Measurements from ENCODE around the gene MARVELD1. TPM values are rescaled to one million over a fixed set of nuclear protein-coding genes. Genes with fewer than 3 reads are reported as not detected.
"Not testable (repeated sequence)": the region's sequence is repeated elsewhere in the genome, so short reads cannot be mapped to it uniquely, and the experiment has no call there.

Gene MARVELD1
- total RNA-seq, 2 experiments from 2014 or later = 2.5 to 2.7 TPM

DNA sequence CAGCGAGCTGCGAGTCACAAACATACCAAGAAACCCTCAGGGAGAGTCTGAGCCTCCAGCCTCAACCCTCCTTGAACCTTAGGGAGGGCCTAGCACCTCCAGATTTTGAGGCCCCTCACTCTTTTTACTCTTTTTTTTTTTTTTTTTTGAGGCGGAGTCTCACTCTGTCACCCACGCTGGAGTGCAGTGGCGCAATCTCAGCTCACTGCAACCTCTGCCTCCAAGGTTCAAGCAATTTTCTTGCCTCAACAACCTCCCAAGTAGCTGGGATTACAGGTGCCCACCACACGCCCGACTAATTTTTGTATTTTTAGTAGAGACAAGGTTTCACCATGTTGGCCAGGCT is 29.2 kb upstream of the MARVELD1 start:
- H3K27me3 Mint-ChIP-seq; H3K4me3 Mint-ChIP-seq; H3K27ac Mint-ChIP-seq; POLR2A ChIA-PET; DNase-seq; H3K9me3 Mint-ChIP-seq; H3K36me3 Mint-ChIP-seq (ENCODE audit: low read depth): not testable (repeated sequence)
- peaks cover 17% of the 10 kb centered on the region for H3K4me1 Mint-ChIP-seq
- CTCF ChIA-PET = interaction anchor here (1.0 to 1.3 kb wide), 4 partner anchors 24 to 108 kb away, joined by 3 to 8 read pairs (median 3); partner anchors contain the start of gene ZFYVE27

DNA sequence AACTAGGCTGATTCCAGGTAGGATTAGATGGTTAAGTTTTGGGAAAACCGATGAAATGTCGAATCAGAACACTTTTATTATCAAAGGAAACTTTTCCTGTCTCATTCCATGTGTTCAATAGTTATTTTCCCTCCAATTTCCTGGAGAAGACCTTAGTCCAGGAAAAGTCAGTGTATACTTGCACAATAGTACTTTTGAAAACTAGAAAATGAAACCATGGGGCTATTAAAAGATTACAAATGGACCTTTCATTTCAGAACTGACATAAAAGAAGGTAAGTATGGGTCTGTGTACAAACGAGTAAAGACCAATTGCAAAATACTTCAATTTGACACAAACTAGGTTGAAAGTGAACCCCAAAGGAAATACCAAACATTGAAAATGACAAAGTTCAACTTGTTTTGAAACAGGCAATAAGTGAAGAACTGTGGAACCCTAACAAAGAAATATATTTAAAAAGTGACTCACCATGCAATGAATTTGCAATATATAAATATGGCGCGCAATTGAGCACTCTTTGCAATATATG is 28.6 kb upstream of the MARVELD1 start:
- no peak overlapping the region for H3K4me3 Mint-ChIP-seq
- H3K27me3 Mint-ChIP-seq = no peaks in the 10 kb centered on the region
- ChIA-PET POLR2A (no interaction called here), CTCF (interaction anchor here (2.7 to 5.8 kb wide), 2 partner anchors 44 to 47 kb away, joined by 11 to 36 read pairs; partner anchors contain the start of gene PI4K2A)
- H3K9me3 Mint-ChIP-seq = no peaks in the 10 kb centered on the region
- no peaks in the 10 kb centered on the region for H3K36me3 Mint-ChIP-seq (ENCODE audit: low read depth)
- no peak for DNase-seq
- H3K27ac Mint-ChIP-seq = no peak overlapping the region
- H3K4me1 Mint-ChIP-seq = peaks cover 17% of the 10 kb centered on the region

DNA sequence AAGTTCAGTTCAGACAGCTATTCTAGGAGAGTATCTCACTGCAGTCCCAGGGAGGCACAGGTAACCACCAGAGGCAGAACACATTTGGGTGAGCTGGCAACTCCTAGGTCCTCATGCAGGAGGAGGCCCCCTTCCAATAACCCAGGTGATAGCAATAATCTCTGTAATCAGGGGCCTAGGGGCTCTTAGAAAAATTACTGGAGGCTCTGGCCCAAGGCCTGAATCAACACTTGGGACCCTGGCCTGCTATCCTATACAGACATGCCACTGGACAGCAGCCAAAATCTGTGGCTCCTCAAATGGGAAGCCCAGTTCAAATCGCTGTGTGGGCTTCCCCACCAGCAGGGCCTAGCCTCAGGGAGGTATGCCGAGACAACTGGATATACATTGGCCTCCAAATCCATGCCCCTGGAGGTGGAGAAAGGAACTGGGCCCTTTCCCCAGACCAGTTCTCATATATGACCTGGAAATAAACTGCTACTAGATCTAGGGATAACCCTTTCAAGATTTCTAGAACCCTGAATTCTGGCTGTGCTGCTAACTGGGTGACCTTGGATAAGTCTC is 28.1 kb upstream of the MARVELD1 start:
- Mint-ChIP-seq H3K27ac (no peak overlapping the region), H3K4me1 (peaks cover 17% of the 10 kb centered on the region), H3K9me3 (no peaks in the 10 kb centered on the region), H3K4me3 (no peak overlapping the region), H3K27me3 (no peaks in the 10 kb centered on the region), H3K36me3 (ENCODE audit: low read depth) (no peaks in the 10 kb centered on the region)
- ChIA-PET CTCF (interaction anchor here (1.0 to 5.8 kb wide), 8 partner anchors 7 to 51 kb away, joined by 3 to 36 read pairs (median 17); partner anchors contain the start of genes PI4K2A and ZFYVE27), POLR2A (interaction anchor here (1.7 to 2.8 kb wide), 2 partner anchors 24 to 45 kb away, joined by 5 to 13 read pairs; partner anchors contain the start of gene PI4K2A)
- DNase-seq = no peak

DNA sequence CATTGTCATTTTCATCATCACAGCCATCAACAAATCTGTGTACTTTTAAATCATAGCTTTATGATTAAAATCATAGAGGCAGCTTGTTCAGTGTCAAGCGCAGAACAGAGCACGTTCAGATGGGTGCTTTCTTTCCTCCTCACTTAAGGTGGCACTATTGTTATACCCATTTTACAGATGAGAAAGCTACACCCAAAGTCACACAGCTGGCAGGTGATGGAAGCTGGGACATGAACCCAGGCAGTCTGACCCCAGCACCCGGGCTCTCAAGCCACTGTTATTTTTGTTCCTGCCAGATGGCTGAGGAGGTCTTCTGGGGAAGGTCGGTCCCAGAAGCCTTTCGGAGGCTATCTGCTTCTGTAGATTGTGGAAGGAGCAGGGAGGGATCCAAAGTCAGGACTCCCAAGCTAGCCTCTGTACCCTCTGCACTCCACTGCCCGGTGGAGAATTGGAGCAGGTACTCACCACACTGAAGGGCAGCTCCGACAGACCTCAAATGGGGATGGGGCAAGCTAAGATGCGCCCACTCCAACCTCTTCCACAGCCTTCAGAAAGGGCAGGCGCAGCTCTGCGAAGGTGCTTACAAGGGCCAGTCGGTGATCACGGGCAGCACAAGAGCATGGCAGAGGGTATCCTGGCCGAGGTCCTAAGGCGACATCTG is 27.1 kb upstream of the MARVELD1 start:
- Mint-ChIP-seq H3K4me3 (peak overlapping the region; percentile 75), H3K4me1 (peaks cover 17% of the 10 kb centered on the region), H3K27me3 (peaks cover 3% of the 10 kb centered on the region), H3K9me3 (no peaks in the 10 kb centered on the region), H3K36me3 (ENCODE audit: low read depth) (no peaks in the 10 kb centered on the region), H3K27ac (no peak overlapping the region)
- POLR2A ChIA-PET = interaction anchor here (0.9 to 2.8 kb wide), 12 partner anchors 8 to 183 kb away, joined by 3 to 15 read pairs (median 4); partner anchors contain the start of genes MARVELD1, PI4K2A and ZFYVE27
- CTCF ChIA-PET = interaction anchor here (0.6 to 5.8 kb wide), 21 partner anchors 8 to 425 kb away, joined by 3 to 36 read pairs (median 5); partner anchors contain the start of genes PI4K2A and ZFYVE27
- no peak for DNase-seq

DNA sequence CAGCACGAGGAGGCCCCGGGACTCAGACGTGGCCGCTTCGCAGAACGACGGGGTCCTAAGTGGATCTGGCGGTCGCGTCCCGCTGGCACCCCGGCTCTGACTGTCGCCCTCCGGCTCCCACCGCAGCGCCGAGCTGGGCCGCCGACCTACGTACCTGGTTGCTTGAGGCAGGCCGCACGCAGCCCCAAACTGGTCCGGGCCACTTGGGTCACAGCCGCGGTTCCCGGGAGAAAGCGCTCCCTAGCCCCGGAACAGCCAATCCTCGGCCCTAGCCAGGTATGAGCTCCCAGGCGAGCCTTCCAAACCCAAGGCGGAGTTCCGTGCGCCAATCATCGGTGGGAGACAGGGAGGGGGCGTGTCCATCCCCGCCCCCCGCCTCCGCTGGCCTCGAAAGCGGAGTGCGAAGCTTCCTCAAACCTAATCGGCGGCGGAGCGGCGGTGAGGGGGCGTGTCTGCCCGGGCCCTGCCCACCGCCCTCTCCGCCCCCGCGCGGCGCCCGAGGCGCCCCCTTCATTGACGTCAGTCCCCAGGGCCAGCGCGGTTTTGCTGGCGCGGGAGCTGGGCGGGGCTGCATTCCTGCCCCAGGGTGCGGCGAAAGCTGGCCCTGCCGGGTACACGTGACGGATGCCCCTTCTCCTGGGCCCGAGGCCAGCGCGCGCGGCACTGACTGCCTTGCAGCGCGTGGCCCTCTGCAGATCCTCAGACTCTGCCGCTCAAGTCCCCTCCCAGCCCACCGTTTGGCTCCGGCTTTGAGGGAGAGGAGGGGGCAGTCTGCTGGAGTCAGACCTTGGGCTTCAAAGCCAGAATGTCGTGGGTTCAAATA is 26.4 kb upstream of the MARVELD1 start, which contains the start of gene AVPI1:
Gene AVPI1 (minus strand): TSS at position 280 of the 823 bp plus-strand sequence. CDS start 7,336 bp downstream, outside the sequence.
- Mint-ChIP-seq H3K4me3 (peak within 1 kb of the TSS; percentile 75), H3K9me3 (no peaks in the 10 kb centered on the region), H3K36me3 (ENCODE audit: low read depth) (no peaks in the 10 kb centered on the region), H3K27ac (peak within 1 kb of the TSS; percentile 54), H3K4me1 (peaks cover 17% of the 10 kb centered on the region), H3K27me3 (peaks cover 3% of the 10 kb centered on the region)
- DNase-seq = peak; percentile 95
- ChIA-PET POLR2A (interaction anchor here (0.9 to 2.8 kb wide), 12 partner anchors 8 to 182 kb away, joined by 3 to 15 read pairs (median 4); partner anchors contain the start of genes MARVELD1, PI4K2A and ZFYVE27), CTCF (interaction anchor here (0.6 to 5.8 kb wide), 19 partner anchors 9 to 354 kb away, joined by 3 to 36 read pairs (median 6); partner anchors contain the start of genes PI4K2A and ZFYVE27)

DNA sequence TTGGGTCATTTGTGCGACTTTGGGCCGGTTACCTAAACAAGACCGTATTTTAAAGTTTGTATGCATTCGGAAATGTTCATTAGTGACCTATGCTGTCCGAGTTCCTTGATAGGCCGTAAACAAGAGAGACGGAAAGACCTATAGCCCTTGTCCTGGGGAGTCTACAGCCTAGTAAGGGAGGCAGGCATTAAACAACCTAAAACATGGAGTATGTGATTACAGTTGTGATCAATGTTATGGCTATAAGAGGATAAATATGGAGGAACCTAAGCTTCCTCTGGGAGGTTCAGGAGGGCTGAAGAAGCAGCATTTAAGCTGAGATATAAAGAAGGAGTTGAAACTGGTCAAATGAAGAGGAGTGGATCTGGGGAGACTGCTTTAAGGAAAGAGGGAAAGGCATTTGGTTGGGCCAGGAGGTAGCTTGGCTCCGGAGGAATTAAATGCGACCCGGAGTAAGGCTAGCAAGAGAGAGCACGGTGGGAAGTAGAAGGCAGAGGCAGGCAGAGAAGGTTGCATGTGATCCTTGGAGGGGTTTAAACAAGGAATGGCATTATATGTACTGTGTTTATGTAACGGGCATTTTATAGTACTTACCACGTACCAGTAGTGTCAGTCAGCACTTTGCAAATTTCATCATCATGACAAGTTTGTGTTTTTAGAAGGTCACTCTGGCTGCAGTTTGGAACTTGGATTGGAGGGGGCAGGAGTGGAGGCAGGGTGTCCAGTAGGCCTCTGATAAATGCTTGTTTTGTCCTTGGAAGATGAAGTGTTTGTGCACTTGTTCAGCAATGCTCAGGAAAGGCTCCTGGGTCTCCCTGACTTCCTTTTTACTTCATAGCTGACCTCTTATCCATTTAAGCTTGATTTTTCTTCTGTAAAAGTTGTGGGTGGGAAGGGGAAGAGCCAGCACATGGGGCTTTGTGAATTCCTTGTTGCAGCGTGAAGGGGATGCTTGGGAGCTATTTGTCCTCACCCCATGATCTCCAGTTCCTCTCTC is 25.4 kb upstream of the MARVELD1 start:
- H3K27me3 Mint-ChIP-seq = peaks cover 5% of the 10 kb centered on the region
- ChIA-PET CTCF (interaction anchor here (0.6 to 5.8 kb wide), 11 partner anchors 9 to 264 kb away, joined by 4 to 36 read pairs (median 13); partner anchors contain the start of genes PI4K2A and ZFYVE27), POLR2A (interaction anchor here (1.0 to 2.8 kb wide), 6 partner anchors 9 to 181 kb away, joined by 3 to 15 read pairs (median 7); partner anchors contain the start of genes PI4K2A and ZFYVE27)
- peaks cover 17% of the 10 kb centered on the region for H3K4me1 Mint-ChIP-seq
- DNase-seq = no peak
- H3K4me3 Mint-ChIP-seq = peak overlapping the region; percentile 75
- no peak overlapping the region for H3K27ac Mint-ChIP-seq
- H3K9me3 Mint-ChIP-seq = no peaks in the 10 kb centered on the region
- H3K36me3 Mint-ChIP-seq (ENCODE audit: low read depth) = no peaks in the 10 kb centered on the region

DNA sequence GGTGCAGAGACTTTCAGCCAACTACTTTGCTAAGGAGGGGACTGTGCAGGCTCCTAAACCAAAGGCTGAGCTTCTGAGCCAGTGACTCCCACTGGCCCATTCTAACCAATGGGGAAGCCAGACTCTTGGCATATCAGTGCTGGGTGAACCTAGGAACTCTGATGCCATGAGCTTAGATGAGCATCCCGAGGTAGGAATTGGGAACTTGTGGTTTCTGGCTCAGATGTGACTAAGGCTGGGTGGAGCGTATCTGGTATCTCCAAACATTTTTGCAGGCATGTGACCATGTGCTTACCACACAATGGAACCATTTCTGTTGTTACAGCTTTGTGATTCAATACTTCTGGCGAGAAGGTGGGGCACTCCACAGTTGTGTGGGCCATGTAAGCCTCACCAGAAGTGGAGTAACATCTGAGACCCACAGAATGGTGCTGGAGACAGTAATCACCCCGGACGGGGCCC is 23.9 kb upstream of the MARVELD1 start:
- H3K9me3 Mint-ChIP-seq = no peaks in the 10 kb centered on the region
- no peak for DNase-seq
- no peak overlapping the region for H3K27ac Mint-ChIP-seq
- no peak overlapping the region for H3K4me3 Mint-ChIP-seq
- peaks cover 17% of the 10 kb centered on the region for H3K4me1 Mint-ChIP-seq
- H3K27me3 Mint-ChIP-seq = peaks cover 9% of the 10 kb centered on the region
- no peaks in the 10 kb centered on the region for H3K36me3 Mint-ChIP-seq (ENCODE audit: low read depth)
- ChIA-PET CTCF (interaction anchor here (5.7 to 5.8 kb wide), 2 partner anchors 12 to 42 kb away, joined by 35 to 36 read pairs; no protein-coding TSS in a partner anchor), POLR2A (interaction anchor here (1.0 kb wide), 1 partner anchor 49 kb away, joined by 3 read pairs; the partner anchor contains the start of gene PI4K2A)

DNA sequence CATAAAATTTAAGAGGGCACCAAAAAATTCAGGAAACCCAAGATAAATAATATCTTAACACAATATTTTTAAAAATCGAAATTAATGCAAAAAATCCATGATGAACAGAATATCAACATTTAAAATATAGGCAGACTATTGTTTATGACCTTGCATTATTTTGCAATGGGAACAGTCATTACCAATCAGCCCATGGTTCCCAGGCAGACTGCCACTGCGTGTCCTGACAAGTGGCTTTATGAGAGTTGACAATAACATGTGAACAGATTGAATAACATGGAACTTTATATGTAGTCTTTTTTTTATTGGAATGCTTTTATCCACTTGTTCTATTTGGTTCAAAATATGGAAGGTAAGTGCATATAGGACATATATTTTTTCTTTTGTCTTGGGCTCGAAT is 23.4 kb upstream of the MARVELD1 start:
- no peak for DNase-seq
- H3K4me3 Mint-ChIP-seq = no peak overlapping the region
- H3K9me3 Mint-ChIP-seq = no peaks in the 10 kb centered on the region
- ChIA-PET CTCF (interaction anchor here (5.7 to 5.8 kb wide), 2 partner anchors 12 to 42 kb away, joined by 35 to 36 read pairs; no protein-coding TSS in a partner anchor), POLR2A (no interaction called here)
- H3K27me3 Mint-ChIP-seq = peaks cover 9% of the 10 kb centered on the region
- no peak overlapping the region for H3K27ac Mint-ChIP-seq
- H3K4me1 Mint-ChIP-seq = peaks cover 17% of the 10 kb centered on the region
- no peaks in the 10 kb centered on the region for H3K36me3 Mint-ChIP-seq (ENCODE audit: low read depth)

DNA sequence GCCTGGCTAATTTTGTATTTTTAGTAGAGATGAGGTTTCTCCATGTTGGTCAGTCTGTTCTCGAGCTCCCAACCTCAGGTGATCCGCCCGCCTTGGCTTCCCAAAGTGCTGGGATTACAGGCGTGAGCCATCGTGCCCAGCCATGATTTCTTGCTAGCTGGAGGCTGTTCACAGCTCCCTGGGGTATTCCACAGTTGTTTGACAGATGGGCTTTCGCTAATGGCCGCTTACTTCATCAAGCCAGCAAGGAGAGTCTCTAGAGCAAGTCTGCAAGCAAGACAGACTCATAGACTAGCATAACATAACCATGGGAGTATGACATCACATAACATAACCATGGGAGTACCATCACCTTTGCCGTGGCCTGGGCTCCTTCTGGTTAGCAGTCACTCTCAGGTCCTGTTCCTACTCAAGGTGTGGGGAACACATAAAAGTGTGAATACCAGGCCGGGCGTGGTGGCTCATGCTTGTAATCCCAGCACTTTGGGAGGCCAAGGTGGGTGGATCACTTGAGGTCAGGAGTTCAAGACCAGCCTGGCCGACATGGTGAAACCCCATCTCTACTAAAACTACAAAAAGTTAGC is 15.4 kb upstream of the MARVELD1 start:
- DNase-seq; H3K4me3 Mint-ChIP-seq; H3K36me3 Mint-ChIP-seq (ENCODE audit: low read depth); H3K4me1 Mint-ChIP-seq; H3K27me3 Mint-ChIP-seq; POLR2A ChIA-PET; H3K27ac Mint-ChIP-seq; H3K9me3 Mint-ChIP-seq: not testable (repeated sequence)
- CTCF ChIA-PET = interaction anchor here (2.2 to 3.1 kb wide), 2 partner anchors 10 to 11 kb away, joined by 7 to 17 read pairs; partner anchors contain the start of gene AVPI1

DNA sequence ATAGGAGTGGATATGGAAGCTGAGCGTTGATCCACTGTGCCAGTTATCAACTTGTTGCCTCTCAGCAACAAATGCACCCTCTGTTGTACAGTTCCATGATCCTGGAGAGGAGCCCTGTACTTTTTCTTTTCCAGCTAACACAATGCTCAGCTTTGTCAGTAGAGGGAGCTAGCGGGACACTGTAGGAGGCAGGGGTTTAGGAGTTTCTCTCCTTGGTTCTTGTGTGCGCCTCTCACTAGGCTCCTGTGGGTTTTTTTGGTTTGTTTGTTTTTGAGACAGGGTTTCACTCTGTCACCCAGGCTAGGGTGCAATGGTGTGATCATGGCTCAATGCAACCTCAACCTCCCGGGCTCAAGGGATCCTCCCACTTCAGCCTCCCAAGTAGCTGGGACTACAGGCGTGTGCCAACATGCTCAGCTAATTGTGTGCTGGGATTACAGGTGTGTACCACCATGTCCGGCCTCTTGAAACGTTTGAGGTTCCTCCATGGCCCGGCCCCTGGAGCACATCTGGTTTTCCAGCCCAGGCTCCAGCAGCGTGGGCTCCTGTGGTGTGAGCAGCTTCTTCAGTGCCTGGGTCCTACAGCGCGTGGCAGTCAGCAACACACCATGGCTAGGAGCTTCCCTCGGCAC is 12.0 kb upstream of the MARVELD1 start:
- ChIA-PET POLR2A (interaction anchor here (1.2 to 2.0 kb wide), 2 partner anchors 15 to 35 kb away, joined by 3 to 8 read pairs; partner anchors contain the start of genes AVPI1 and ZFYVE27), CTCF (interaction anchor here (0.8 to 4.2 kb wide), 29 partner anchors 8 to 344 kb away, joined by 3 to 44 read pairs (median 6); partner anchors contain the start of genes AVPI1, MARVELD1, MORN4 and ZFYVE27)
- DNase-seq = peak; percentile 49
- no peaks in the 10 kb centered on the region for H3K9me3 Mint-ChIP-seq
- peaks cover 1% of the 10 kb centered on the region for H3K4me1 Mint-ChIP-seq
- peaks cover 13% of the 10 kb centered on the region for H3K27me3 Mint-ChIP-seq
- no peak overlapping the region for H3K27ac Mint-ChIP-seq
- H3K4me3 Mint-ChIP-seq = no peak overlapping the region
- no peaks in the 10 kb centered on the region for H3K36me3 Mint-ChIP-seq (ENCODE audit: low read depth)
